Loucy (cell line): ENCODE measurements around the gene PPM1B.

Experiments
- CTCF ChIP-seq: fragments of 200-600 bp; sonication (generic); conservative IDR thresholded peaks from 2 replicates; pipeline ENCODE4 v1.5.1; 2014; ENCODE audit warnings: mild to moderate bottlenecking, antibody characterized with exemption, low read length
- EZH2phosphoT487 ChIP-seq: fragments of 200-600 bp; IDR thresholded peaks from 2 replicates; pipeline ENCODE4 v1.6.1; 2018; ENCODE audit warnings: antibody characterized with exemption, mild to moderate bottlenecking, moderate library complexity, borderline replicate concordance

- no peak for TF ChIP-seq CTCF
- no peak for TF ChIP-seq EZH2phosphoT487
These were observed 77.8 kb downstream of the PPM1B start for GRCh38 chr2:44246436-44246835.
